Measurements from ENCODE around the gene ALDH9A1. TPM values are rescaled to one million over a fixed set of nuclear protein-coding genes. Genes with fewer than 3 reads are reported as not detected.

The ALDH9A1 gene
- total and polyA plus RNA-seq, 2 donors (not counting 3 experiments of a cell fraction or from before 2014, with no cell fraction given) = 25.5 to 47.4 TPM

GRCh38 chr1:165742194-165742593 lies 43.8 kb upstream of the ALDH9A1 start:
- BruUV-seq (replicated peaks) = no TSS peak
- ChIA-PET POLR2A (no interaction called here), CTCF (interaction anchor here (0.6 to 1.8 kb wide), 3 partner anchors 172 to 183 kb away, joined by 3 to 6 read pairs (median 3); no protein-coding TSS in a partner anchor)

GRCh38 chr1:165738794-165739193 lies 40.4 kb upstream of the ALDH9A1 start:
- dilution Hi-C loops (cut with MboI; ENCODE audit: extremely low pct_ligation_motif_present, low sequenced_read_pairs) = no loop called here
- no peak overlapping the region for H3K4me2 ChIP-seq (ENCODE audit: insufficient read depth, low read length)
- H3K4me1 ChIP-seq (ENCODE audit: control insufficient read depth, extremely low read depth, insufficient read depth, low read length) = no peaks in the 10 kb centered on the region
- H3K9ac ChIP-seq (replicated peaks; ENCODE audit: extremely low read depth, insufficient read depth, low read length) = no peak overlapping the region
- FAIRE-seq = no peak
- H3K9me3 ChIP-seq (replicated peaks; ENCODE audit: control insufficient read depth, insufficient read depth, low read length) = no peaks in the 10 kb centered on the region
- H3K4me3 ChIP-seq (replicated peaks in 1 of 3; ENCODE audit: insufficient read depth in 1 of 3, low read depth in 1 of 3, low read length in 3 of 3) = no peak overlapping the region
- H3K79me2 ChIP-seq (ENCODE audit: control insufficient read depth, insufficient read depth, low read length) = no peaks in the 10 kb centered on the region
- no peak overlapping the region for H3K27ac ChIP-seq (ENCODE audit: insufficient read depth, low read depth, low read length)
- peaks cover 6 to 12% of the 10 kb centered on the region in 2 experiments for H3K36me3 ChIP-seq (ENCODE audit: control insufficient read depth in 2 of 2, extremely low read depth in 1 of 2, insufficient read depth in 2 of 2, low read length in 2 of 2)
- ChIA-PET POLR2A (no interaction called here), CTCF (interaction anchor here (2.0 kb wide), 1 partner anchor 137 kb away, joined by 6 read pairs; no protein-coding TSS in a partner anchor)
- H2AFZ ChIP-seq (ENCODE audit: low read depth, low read length) = no peak overlapping the region
- TF ChIP-seq POLR2AphosphoS5 (IDR thresholded peaks at IDR 0.05; ENCODE audit: insufficient read depth, low read depth, low read length) (no peak), GATA2 (IDR thresholded peaks at IDR 0.05; ENCODE audit: insufficient read depth, insufficient read length, low read depth, low read length) (no peak), JUN (IDR thresholded peaks at IDR 0.05; ENCODE audit: borderline replicate concordance, insufficient read depth, insufficient read length, low read depth) (no peak), POLR2A (IDR thresholded peaks at IDR 0.05; ENCODE audit: low read depth, low read length) (no peak), MAX (IDR thresholded peaks at IDR 0.05; ENCODE audit: insufficient read depth, insufficient read length) (no peak), FOS (IDR thresholded peaks at IDR 0.05; ENCODE audit: borderline replicate concordance, insufficient read depth, low read length) (no peak), EZH2 (IDR thresholded peaks at IDR 0.05; ENCODE audit: borderline replicate concordance, low read depth, low read length, severe bottlenecking) (no peak)
- TF ChIP-seq, protein P1, sequence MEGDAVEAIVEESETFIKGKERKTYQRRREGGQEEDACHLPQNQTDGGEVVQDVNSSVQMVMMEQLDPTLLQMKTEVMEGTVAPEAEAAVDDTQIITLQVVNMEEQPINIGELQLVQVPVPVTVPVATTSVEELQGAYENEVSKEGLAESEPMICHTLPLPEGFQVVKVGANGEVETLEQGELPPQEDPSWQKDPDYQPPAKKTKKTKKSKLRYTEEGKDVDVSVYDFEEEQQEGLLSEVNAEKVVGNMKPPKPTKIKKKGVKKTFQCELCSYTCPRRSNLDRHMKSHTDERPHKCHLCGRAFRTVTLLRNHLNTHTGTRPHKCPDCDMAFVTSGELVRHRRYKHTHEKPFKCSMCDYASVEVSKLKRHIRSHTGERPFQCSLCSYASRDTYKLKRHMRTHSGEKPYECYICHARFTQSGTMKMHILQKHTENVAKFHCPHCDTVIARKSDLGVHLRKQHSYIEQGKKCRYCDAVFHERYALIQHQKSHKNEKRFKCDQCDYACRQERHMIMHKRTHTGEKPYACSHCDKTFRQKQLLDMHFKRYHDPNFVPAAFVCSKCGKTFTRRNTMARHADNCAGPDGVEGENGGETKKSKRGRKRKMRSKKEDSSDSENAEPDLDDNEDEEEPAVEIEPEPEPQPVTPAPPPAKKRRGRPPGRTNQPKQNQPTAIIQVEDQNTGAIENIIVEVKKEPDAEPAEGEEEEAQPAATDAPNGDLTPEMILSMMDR (IDR thresholded peaks at IDR 0.05; ENCODE audit: extremely low read depth in 1 of 2, insufficient read depth in 1 of 2, low read depth in 1 of 2, low read length in 2 of 2) = no peak
- no peak for DNase-seq (ENCODE audit: low read depth, low spot score)
- BruUV-seq (replicated peaks) = no TSS peak
- H3K9me1 ChIP-seq (replicated peaks; ENCODE audit: control insufficient read depth, extremely low read depth, insufficient read depth, low read length) = no peaks in the 10 kb centered on the region
- no peaks in the 10 kb centered on the region for H3K27me3 ChIP-seq (ENCODE audit: control insufficient read depth in 2 of 2, insufficient read depth in 2 of 2, low read length in 2 of 2)
- intact Hi-C loops (cut with micrococcal nuclease) = no loop called here
- no peaks in the 10 kb centered on the region for H4K20me1 ChIP-seq (replicated peaks; ENCODE audit: control insufficient read depth, extremely low read depth, insufficient read depth, low read length)

More at GRCh38 chr1:165742194-165742593, 43.8 kb upstream of the ALDH9A1 start:
- no peak overlapping the region for H3K27ac ChIP-seq (ENCODE audit: insufficient read depth, low read depth, low read length)
- DNase-seq (ENCODE audit: low read depth, low spot score) (no peak), FAIRE-seq (no peak)
- no peak overlapping the region for H3K9ac ChIP-seq (replicated peaks; ENCODE audit: extremely low read depth, insufficient read depth, low read length)
- H3K9me1 ChIP-seq (replicated peaks; ENCODE audit: control insufficient read depth, extremely low read depth, insufficient read depth, low read length) = no peaks in the 10 kb centered on the region
- intact Hi-C loops (cut with micrococcal nuclease) (no loop called here), dilution Hi-C loops (cut with MboI; ENCODE audit: extremely low pct_ligation_motif_present, low sequenced_read_pairs) (no loop called here)
- H3K9me3 ChIP-seq (replicated peaks; ENCODE audit: control insufficient read depth, insufficient read depth, low read length) = no peaks in the 10 kb centered on the region
- no peak overlapping the region for H3K4me3 ChIP-seq (replicated peaks in 1 of 3; ENCODE audit: insufficient read depth in 1 of 3, low read depth in 1 of 3, low read length in 3 of 3)
- H3K4me2 ChIP-seq (ENCODE audit: insufficient read depth, low read length) = no peak overlapping the region
- no peak overlapping the region for H2AFZ ChIP-seq (ENCODE audit: low read depth, low read length)
- TF ChIP-seq FOS (IDR thresholded peaks at IDR 0.05; ENCODE audit: borderline replicate concordance, insufficient read depth, low read length) (no peak), EZH2 (IDR thresholded peaks at IDR 0.05; ENCODE audit: borderline replicate concordance, low read depth, low read length, severe bottlenecking) (no peak), JUN (IDR thresholded peaks at IDR 0.05; ENCODE audit: borderline replicate concordance, insufficient read depth, insufficient read length, low read depth) (no peak), GATA2 (IDR thresholded peaks at IDR 0.05; ENCODE audit: insufficient read depth, insufficient read length, low read depth, low read length) (no peak), POLR2A (IDR thresholded peaks at IDR 0.05; ENCODE audit: low read depth, low read length) (no peak), POLR2AphosphoS5 (IDR thresholded peaks at IDR 0.05; ENCODE audit: insufficient read depth, low read depth, low read length) (no peak)
- TF ChIP-seq, protein P1 (IDR thresholded peaks at IDR 0.05; ENCODE audit: extremely low read depth in 1 of 2, insufficient read depth in 1 of 2, low read depth in 1 of 2, low read length in 2 of 2) = no peak
- no peaks in the 10 kb centered on the region for H3K27me3 ChIP-seq (ENCODE audit: control insufficient read depth in 2 of 2, insufficient read depth in 2 of 2, low read length in 2 of 2)
- H3K4me1 ChIP-seq (ENCODE audit: control insufficient read depth, extremely low read depth, insufficient read depth, low read length) = no peaks in the 10 kb centered on the region
- peaks cover 9 to 12% of the 10 kb centered on the region in 2 experiments for H3K36me3 ChIP-seq (ENCODE audit: control insufficient read depth in 2 of 2, extremely low read depth in 1 of 2, insufficient read depth in 2 of 2, low read length in 2 of 2)
- no peaks in the 10 kb centered on the region for H3K79me2 ChIP-seq (ENCODE audit: control insufficient read depth, insufficient read depth, low read length)
- no peaks in the 10 kb centered on the region for H4K20me1 ChIP-seq (replicated peaks; ENCODE audit: control insufficient read depth, extremely low read depth, insufficient read depth, low read length)

All from endothelial cell of umbilical vein (primary cell).